Measurements from ENCODE around the gene AP3B2.
"Not testable (repeated sequence)": the region's sequence is repeated elsewhere in the genome, so short reads cannot be mapped to it uniquely, and the experiment has no call there.

The AP3B2 gene

GRCh38 chr15:82709421-82710207 lies at the start of gene AP3B2:
TSS of gene AP3B2 (minus strand) at chr15:82709875. CDS start at chr15:82709706, 169 bp downstream.
- DNase-seq, result peak; percentile 67

- no peak for DNase-seq
These were observed 41.6 kb upstream of the AP3B2 start for GRCh38 chr15:82751308-82751707.

GRCh38 chr15:82750831-82751180 lies 41.1 kb upstream of the AP3B2 start:
- peak; percentile 38 for DNase-seq

- peak; percentile 89 for DNase-seq
These were observed 40.5 kb upstream of the AP3B2 start for GRCh38 chr15:82749951-82750830.

- no peak for DNase-seq
These were observed 38.6 kb upstream of the AP3B2 start for GRCh38 chr15:82748315-82748714.

GRCh38 chr15:82743810-82744209 lies 34.1 kb upstream of the AP3B2 start:
- no peak for DNase-seq

GRCh38 chr15:82742134-82742533 lies 32.5 kb upstream of the AP3B2 start:
- no peak for DNase-seq

GRCh38 chr15:82739086-82739485 lies 29.4 kb upstream of the AP3B2 start:
- DNase-seq, result no peak

- no peak for DNase-seq
These were observed 28.3 kb upstream of the AP3B2 start for GRCh38 chr15:82737975-82738374.

- no peak for DNase-seq
These were observed 21.9 kb upstream of the AP3B2 start for GRCh38 chr15:82731527-82731926.

- DNase-seq, result no peak
These were observed 20.4 kb upstream of the AP3B2 start for GRCh38 chr15:82730022-82730530.

- no peak for DNase-seq
These were observed 17.1 kb upstream of the AP3B2 start for GRCh38 chr15:82726816-82727215.

GRCh38 chr15:82715003-82715402 lies 5.3 kb upstream of the AP3B2 start:
- no peak for DNase-seq

GRCh38 chr15:82714016-82714415 lies 4.3 kb upstream of the AP3B2 start:
- no peak for DNase-seq

GRCh38 chr15:82712036-82712435 lies 2.4 kb upstream of the AP3B2 start:
- no peak for DNase-seq

GRCh38 chr15:82710926-82711490 lies 1.3 kb upstream of the AP3B2 start:
- no peak for DNase-seq

GRCh38 chr15:82710208-82710555 lies 507 bp upstream of the AP3B2 start:
- no peak for DNase-seq

GRCh38 chr15:82709081-82709420 lies 624 bp downstream of the AP3B2 start:
- no peak for DNase-seq

GRCh38 chr15:82705856-82706255 lies 3.8 kb downstream of the AP3B2 start:
- DNase-seq, result not testable (repeated sequence)

- no peak for DNase-seq
These were observed 9.9 kb downstream of the AP3B2 start for GRCh38 chr15:82699726-82700125.

- DNase-seq, result no peak
These were observed 10.8 kb downstream of the AP3B2 start for GRCh38 chr15:82698711-82699345.

GRCh38 chr15:82697735-82698407 lies 11.8 kb downstream of the AP3B2 start:
- DNase-seq, result no peak

GRCh38 chr15:82692171-82692570 lies 17.5 kb downstream of the AP3B2 start:
- DNase-seq, result no peak
